ENCODE data around the gene GPS1. TPM values are rescaled to one million over a fixed set of nuclear protein-coding genes. Genes with fewer than 3 reads are reported as not detected.
A peak's percentile ranks its signal among the peaks of the same experiment; 100 is the strongest.

GPS1 gene
- total and polyA plus RNA-seq, 4 experiments from 2014 or later: 85.1 to 148 (median 114) TPM

GRCh38 chr17:82043507-82043906, 8.2 kb upstream of the GPS1 start:
- intact Hi-C loops (cut with micrococcal nuclease): no loop called here
- no peak for DNase-seq
- CTCF ChIA-PET (ENCODE audit: partially characterized antibody): interaction anchor here (1.1 kb wide), 1 partner anchor 8 kb away, joined by 3 read pairs; no protein-coding TSS in a partner anchor
- Histone ChIP-seq H3K4me3 (ENCODE audit: low read length in 2 of 2) (no peak overlapping the region), H3K27ac (ENCODE audit: low read depth, low read length) (no peak overlapping the region), H3K4me1 (ENCODE audit: insufficient read depth, low read length) (no peaks in the 10 kb centered on the region), H3K36me3 (ENCODE audit: insufficient read depth, low read length) (no peaks in the 10 kb centered on the region), H3K9me3 (ENCODE audit: control insufficient read depth in 1 of 2, low read length in 2 of 2) (no peaks in the 10 kb centered on the region), H3K27me3 (ENCODE audit: insufficient read depth, low read length) (no peaks in the 10 kb centered on the region)
- no peaks in the 10 kb centered on the region for H3K27me3 Mint-ChIP-seq
- H3K36me3 Mint-ChIP-seq: peaks cover 3 to 9% of the 10 kb centered on the region in 2 donors
- peaks cover 3 to 10% (median 7%) of the 10 kb centered on the region in 4 donors for H3K4me1 Mint-ChIP-seq
- no peak overlapping the region for H3K27ac Mint-ChIP-seq
- POLR2A ChIA-PET (ENCODE audit: partially characterized antibody): interaction anchor here (1.4 kb wide), 1 partner anchor 22 kb away, joined by 5 read pairs; the partner anchor contains the start of gene DUS1L
- H3K4me3 Mint-ChIP-seq: no peak overlapping the region
- no peaks in the 10 kb centered on the region for H3K9me3 Mint-ChIP-seq

- Mint-ChIP-seq H3K4me3 (no peak overlapping the region), H3K36me3 (peaks cover 3 to 11% of the 10 kb centered on the region in 2 donors), H3K27ac (no peak overlapping the region), H3K4me1 (peaks cover 2 to 14% (median 6%) of the 10 kb centered on the region in 4 donors), H3K9me3 (no peaks in the 10 kb centered on the region), H3K27me3 (no peaks in the 10 kb centered on the region)
- ChIA-PET CTCF (ENCODE audit: partially characterized antibody) (no interaction called here), POLR2A (ENCODE audit: partially characterized antibody) (no interaction called here)
- no peak overlapping the region for H3K4me3 ChIP-seq (ENCODE audit: low read length in 2 of 2)
- H3K36me3 ChIP-seq (ENCODE audit: insufficient read depth, low read length): no peaks in the 10 kb centered on the region
- peaks cover 12% of the 10 kb centered on the region for H3K4me1 ChIP-seq (ENCODE audit: insufficient read depth, low read length)
- no peak overlapping the region for H3K27ac ChIP-seq (ENCODE audit: low read depth, low read length)
- intact Hi-C loops (cut with micrococcal nuclease): no loop called here
- DNase-seq: no peak
- no peaks in the 10 kb centered on the region for H3K9me3 ChIP-seq (ENCODE audit: control insufficient read depth in 1 of 2, low read length in 2 of 2)
- H3K27me3 ChIP-seq (ENCODE audit: insufficient read depth, low read length): no peaks in the 10 kb centered on the region
These were observed 5.7 kb upstream of the GPS1 start for GRCh38 chr17:82045936-82046484.

- CTCF ChIA-PET (ENCODE audit: partially characterized antibody): no interaction called here
- H3K4me1 ChIP-seq (ENCODE audit: insufficient read depth, low read length): peaks cover 12% of the 10 kb centered on the region
- Mint-ChIP-seq H3K27ac (no peak overlapping the region), H3K4me1 (peaks cover 2 to 14% (median 6%) of the 10 kb centered on the region in 4 donors), H3K36me3 (peaks cover 3 to 11% of the 10 kb centered on the region in 2 donors), H3K9me3 (no peaks in the 10 kb centered on the region), H3K4me3 (peak overlapping the region in 1 of 8 donors; percentile 57), H3K27me3 (no peaks in the 10 kb centered on the region)
- no peaks in the 10 kb centered on the region for H3K27me3 ChIP-seq (ENCODE audit: insufficient read depth, low read length)
- H3K4me3 ChIP-seq (ENCODE audit: low read length in 2 of 2): no peak overlapping the region
- no peak overlapping the region for H3K27ac ChIP-seq (ENCODE audit: low read depth, low read length)
- no peaks in the 10 kb centered on the region for H3K36me3 ChIP-seq (ENCODE audit: insufficient read depth, low read length)
- DNase-seq: no peak
- intact Hi-C loops (cut with micrococcal nuclease): no loop called here
- POLR2A ChIA-PET (ENCODE audit: partially characterized antibody): no interaction called here
- H3K9me3 ChIP-seq (ENCODE audit: control insufficient read depth in 1 of 2, low read length in 2 of 2): no peaks in the 10 kb centered on the region
These were observed 4.8 kb upstream of the GPS1 start for GRCh38 chr17:82046903-82047302.

GRCh38 chr17:82047379-82047778, 4.3 kb upstream of the GPS1 start:
- H3K4me1 Mint-ChIP-seq: peaks cover 2 to 14% (median 6%) of the 10 kb centered on the region in 4 donors
- POLR2A ChIA-PET (ENCODE audit: partially characterized antibody): no interaction called here
- H3K4me3 Mint-ChIP-seq: peak overlapping the region in 3 of 8 donors; percentile 50 to 59 (median 52)
- H3K9me3 Mint-ChIP-seq: peaks cover 0 to 2% (median 0%) of the 10 kb centered on the region in 8 donors
- Histone ChIP-seq H3K27me3 (ENCODE audit: insufficient read depth, low read length) (no peaks in the 10 kb centered on the region), H3K4me3 (ENCODE audit: low read length in 2 of 2) (no peak overlapping the region), H3K4me1 (ENCODE audit: insufficient read depth, low read length) (peaks cover 14% of the 10 kb centered on the region), H3K27ac (ENCODE audit: low read depth, low read length) (no peak overlapping the region), H3K36me3 (ENCODE audit: insufficient read depth, low read length) (no peaks in the 10 kb centered on the region), H3K9me3 (ENCODE audit: control insufficient read depth in 1 of 2, low read length in 2 of 2) (no peaks in the 10 kb centered on the region)
- peaks cover 3 to 11% of the 10 kb centered on the region in 2 donors for H3K36me3 Mint-ChIP-seq
- H3K27ac Mint-ChIP-seq: peak overlapping the region in 3 of 7 donors; percentile 23 to 54 (median 29)
- intact Hi-C loops (cut with micrococcal nuclease): no loop called here
- H3K27me3 Mint-ChIP-seq: no peaks in the 10 kb centered on the region
- no peak for DNase-seq
- CTCF ChIA-PET (ENCODE audit: partially characterized antibody): no interaction called here

GRCh38 chr17:82047914-82048570, 3.7 kb upstream of the GPS1 start:
- Mint-ChIP-seq H3K4me1 (peaks cover 2 to 14% (median 9%) of the 10 kb centered on the region in 4 donors), H3K27me3 (no peaks in the 10 kb centered on the region), H3K27ac (peak overlapping the region in 1 of 7 donors; percentile 54), H3K4me3 (peak overlapping the region in 3 of 8 donors; percentile 50 to 59 (median 52)), H3K36me3 (peaks cover 3 to 11% of the 10 kb centered on the region in 2 donors), H3K9me3 (peaks cover 0 to 2% (median 0%) of the 10 kb centered on the region in 8 donors)
- POLR2A ChIA-PET (ENCODE audit: partially characterized antibody): no interaction called here
- intact Hi-C loops (cut with micrococcal nuclease): no loop called here
- peaks cover 20% of the 10 kb centered on the region for H3K4me1 ChIP-seq (ENCODE audit: insufficient read depth, low read length)
- H3K27ac ChIP-seq (ENCODE audit: low read depth, low read length): no peak overlapping the region
- H3K27me3 ChIP-seq (ENCODE audit: insufficient read depth, low read length): no peaks in the 10 kb centered on the region
- no peaks in the 10 kb centered on the region for H3K9me3 ChIP-seq (ENCODE audit: control insufficient read depth in 1 of 2, low read length in 2 of 2)
- no peak for DNase-seq
- H3K4me3 ChIP-seq (ENCODE audit: low read length in 2 of 2): no peak overlapping the region
- CTCF ChIA-PET (ENCODE audit: partially characterized antibody): no interaction called here
- no peaks in the 10 kb centered on the region for H3K36me3 ChIP-seq (ENCODE audit: insufficient read depth, low read length)

- POLR2A ChIA-PET (ENCODE audit: partially characterized antibody): no interaction called here
- H3K4me3 Mint-ChIP-seq: peak overlapping the region in 2 of 8 donors; percentile 35
- H3K36me3 ChIP-seq (ENCODE audit: insufficient read depth, low read length): peaks cover under 1% of the 10 kb centered on the region
These were observed 3.1 kb upstream of the GPS1 start for GRCh38 chr17:82048571-82048971.

GRCh38 chr17:82049106-82049505, 2.6 kb upstream of the GPS1 start:
- Histone ChIP-seq H3K27me3 (ENCODE audit: insufficient read depth, low read length) (no peaks in the 10 kb centered on the region), H3K36me3 (ENCODE audit: insufficient read depth, low read length) (peaks cover 6% of the 10 kb centered on the region), H3K4me1 (ENCODE audit: insufficient read depth, low read length) (peaks cover 31% of the 10 kb centered on the region), H3K27ac (ENCODE audit: low read depth, low read length) (no peak overlapping the region), H3K4me3 (ENCODE audit: low read length in 2 of 2) (no peak overlapping the region), H3K9me3 (ENCODE audit: control insufficient read depth in 1 of 2, low read length in 2 of 2) (no peaks in the 10 kb centered on the region)
- DNase-seq: no peak
- ChIA-PET CTCF (ENCODE audit: partially characterized antibody) (interaction anchor here (0.7 kb wide), 1 partner anchor 90 kb away, joined by 3 read pairs; no protein-coding TSS in a partner anchor), POLR2A (ENCODE audit: partially characterized antibody) (interaction anchor here (2.5 to 5.3 kb wide), 2 partner anchors 11 to 49 kb away, joined by 9 to 26 read pairs; partner anchors contain the start of genes DCXR and FASN)
- H3K27me3 Mint-ChIP-seq: no peaks in the 10 kb centered on the region
- peaks cover 0 to 2% (median 0%) of the 10 kb centered on the region in 8 donors for H3K9me3 Mint-ChIP-seq
- intact Hi-C loops (cut with micrococcal nuclease): no loop called here
- H3K4me3 Mint-ChIP-seq: peak overlapping the region in 3 of 8 donors; percentile 42 to 52 (median 48)
- peaks cover 3 to 22% (median 11%) of the 10 kb centered on the region in 4 donors for H3K4me1 Mint-ChIP-seq
- H3K27ac Mint-ChIP-seq: peak overlapping the region in 1 of 7 donors; percentile 64
- H3K36me3 Mint-ChIP-seq: peaks cover 3 to 11% of the 10 kb centered on the region in 2 donors

More at GRCh38 chr17:82048571-82048971, 3.1 kb upstream of the GPS1 start:
- Histone ChIP-seq H3K4me1 (ENCODE audit: insufficient read depth, low read length) (peaks cover 25% of the 10 kb centered on the region), H3K4me3 (ENCODE audit: low read length in 2 of 2) (no peak overlapping the region), H3K9me3 (ENCODE audit: control insufficient read depth in 1 of 2, low read length in 2 of 2) (no peaks in the 10 kb centered on the region), H3K27me3 (ENCODE audit: insufficient read depth, low read length) (no peaks in the 10 kb centered on the region), H3K27ac (ENCODE audit: low read depth, low read length) (no peak overlapping the region)
- Mint-ChIP-seq H3K4me1 (peaks cover 3 to 19% (median 10%) of the 10 kb centered on the region in 4 donors), H3K36me3 (peaks cover 3 to 11% of the 10 kb centered on the region in 2 donors), H3K27ac (no peak overlapping the region), H3K9me3 (peaks cover 0 to 2% (median 0%) of the 10 kb centered on the region in 8 donors), H3K27me3 (no peaks in the 10 kb centered on the region)
- intact Hi-C loops (cut with micrococcal nuclease): no loop called here
- no peak for DNase-seq
- CTCF ChIA-PET (ENCODE audit: partially characterized antibody): no interaction called here

Data from CD4-positive, alpha-beta memory T cell (primary cell).